ENCODE results near the gene PNMA8C.

The PNMA8C gene

DNA sequence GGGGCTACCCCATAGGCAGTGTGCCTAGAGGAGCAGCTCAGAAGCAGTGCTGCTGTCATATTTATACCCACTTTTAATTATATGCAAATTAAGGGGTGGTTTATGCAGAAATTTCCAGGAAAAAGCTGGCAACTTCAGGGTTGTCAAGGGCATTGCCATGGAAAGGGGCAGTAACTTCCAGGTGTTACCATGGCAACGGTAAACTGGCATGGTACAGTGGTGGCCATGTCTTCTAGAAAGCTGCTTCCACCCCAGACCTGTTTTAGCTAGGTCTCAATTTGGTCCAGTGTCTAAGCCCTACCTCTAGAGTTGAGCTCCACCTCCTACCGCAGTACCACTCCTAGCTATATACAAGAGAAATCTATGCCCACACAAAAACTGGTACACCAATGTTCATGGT, 31.3 kb upstream of the PNMA8C start:
- Mint-ChIP-seq H3K4me3 (no peak overlapping the region), H3K9me3 (no peaks in the 10 kb centered on the region), H3K27me3 (peaks cover 32 to 65% of the 10 kb centered on the region in 2 donors)

DNA sequence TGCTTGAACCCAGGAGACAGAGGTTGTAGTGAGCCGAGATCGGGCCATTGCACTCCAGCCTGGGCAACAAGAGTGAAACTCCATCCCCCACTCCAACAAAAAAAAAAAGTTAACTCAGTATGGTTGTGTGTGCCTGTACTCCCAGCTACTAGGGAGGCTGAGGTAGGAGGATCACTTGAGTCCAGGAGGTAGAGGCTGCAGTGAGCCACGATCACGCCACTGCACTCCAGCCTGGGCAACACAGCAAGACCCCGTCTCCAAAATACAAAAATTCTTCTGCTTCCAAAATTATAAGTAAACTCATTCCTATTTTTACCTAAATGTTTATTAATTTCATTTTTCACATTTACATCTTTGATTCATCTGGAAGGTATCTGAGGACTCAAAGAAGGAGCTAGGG, 28.2 kb upstream of the PNMA8C start:
- Mint-ChIP-seq H3K27me3 (peaks cover 19 to 48% of the 10 kb centered on the region in 2 donors), H3K36me3 (ENCODE audit: insufficient read depth) (peaks cover 6% of the 10 kb centered on the region), H3K27ac (no peak overlapping the region), H3K4me1 (ENCODE audit: low read depth in 2 of 2) (no peaks in the 10 kb centered on the region), H3K9me3 (no peaks in the 10 kb centered on the region), H3K4me3 (no peak overlapping the region)
- ATAC-seq (replicated peaks): no peak
- DNase-seq: no peak

More for the DNA sequence above, 31.3 kb upstream of the PNMA8C start:
- no peaks in the 10 kb centered on the region for H3K4me1 Mint-ChIP-seq (ENCODE audit: low read depth in 2 of 2)
- H3K27ac Mint-ChIP-seq: no peak overlapping the region
- DNase-seq (no peak), ATAC-seq (replicated peaks) (no peak)
- H3K36me3 Mint-ChIP-seq (ENCODE audit: insufficient read depth): peaks cover 4% of the 10 kb centered on the region

DNA sequence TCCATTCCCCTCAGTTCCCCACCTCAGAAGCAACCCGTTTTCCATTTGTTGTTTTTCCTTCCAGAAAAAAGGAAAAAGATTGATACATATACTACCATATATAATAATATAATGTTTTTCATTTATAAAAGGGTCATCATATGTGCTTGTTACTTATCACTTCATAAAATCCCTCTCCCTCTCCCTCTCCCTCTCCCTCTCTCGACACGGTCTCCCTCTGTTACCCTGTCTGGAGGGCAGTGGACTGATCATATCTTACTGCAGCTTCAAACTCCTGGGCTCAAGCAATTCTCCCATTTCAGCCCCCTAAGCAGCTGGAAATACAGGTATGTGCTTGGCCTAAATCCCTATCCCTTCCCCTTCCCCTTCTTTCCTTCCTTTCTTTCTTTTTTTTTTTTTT, 25.5 kb upstream of the PNMA8C start:
- Mint-ChIP-seq H3K4me1 (ENCODE audit: low read depth in 2 of 2) (no peaks in the 10 kb centered on the region), H3K27me3 (peaks cover 32 to 63% of the 10 kb centered on the region in 2 donors), H3K36me3 (ENCODE audit: insufficient read depth) (peaks cover 5% of the 10 kb centered on the region)

DNA sequence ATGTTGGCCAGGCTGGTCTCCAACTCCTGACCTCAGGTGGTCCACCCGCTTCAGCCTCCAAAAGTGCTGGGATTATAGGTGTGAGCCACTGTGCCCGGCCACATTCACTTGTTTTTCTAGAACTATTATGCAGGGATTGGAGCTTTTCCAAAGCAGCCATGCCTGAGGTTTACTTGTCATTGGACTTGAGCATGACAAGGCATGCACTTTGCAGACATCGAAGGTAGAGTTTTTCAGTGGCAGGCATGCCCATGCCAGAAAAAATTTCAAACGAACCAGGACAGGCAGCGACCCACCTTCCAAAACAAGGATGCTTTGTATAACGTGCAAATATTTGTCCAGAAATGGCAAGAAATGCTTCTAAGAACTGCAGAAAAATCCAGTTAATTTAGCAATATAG, 24.9 kb upstream of the PNMA8C start:
- Mint-ChIP-seq H3K27me3 (peaks cover 32 to 58% of the 10 kb centered on the region in 2 donors), H3K27ac (no peak overlapping the region), H3K36me3 (ENCODE audit: insufficient read depth) (peaks cover 5% of the 10 kb centered on the region), H3K9me3 (no peaks in the 10 kb centered on the region), H3K4me3 (no peak overlapping the region), H3K4me1 (ENCODE audit: low read depth in 2 of 2) (no peaks in the 10 kb centered on the region)
- DNase-seq (no peak), ATAC-seq (replicated peaks) (no peak)

More for the DNA sequence above, 25.5 kb upstream of the PNMA8C start:
- Mint-ChIP-seq H3K9me3 (no peaks in the 10 kb centered on the region), H3K4me3 (no peak overlapping the region), H3K27ac (no peak overlapping the region)
- DNase-seq (no peak), ATAC-seq (replicated peaks) (no peak)

DNA sequence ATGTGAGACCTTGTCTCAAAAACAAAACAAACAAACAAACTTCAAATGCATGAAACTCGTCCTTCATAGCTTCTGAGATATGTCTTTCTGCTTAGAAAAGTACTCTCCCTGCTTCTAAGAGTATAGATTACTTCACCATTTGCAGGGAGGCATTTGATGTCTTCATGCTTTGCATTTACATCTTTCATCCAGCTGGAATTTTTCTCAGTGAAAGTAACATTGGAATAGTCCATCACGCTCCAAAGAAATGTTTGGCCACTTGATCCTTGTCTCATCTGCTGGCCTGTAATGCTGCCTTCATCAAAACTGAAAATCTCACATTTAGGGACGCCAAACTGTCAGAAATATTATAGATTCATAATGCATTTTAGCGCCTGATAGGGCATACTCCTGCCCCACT, 23.4 kb upstream of the PNMA8C start:
- Mint-ChIP-seq H3K27me3 (peaks cover 30 to 59% of the 10 kb centered on the region in 2 donors), H3K4me1 (ENCODE audit: low read depth in 2 of 2) (no peaks in the 10 kb centered on the region), H3K9me3 (no peaks in the 10 kb centered on the region), H3K36me3 (ENCODE audit: insufficient read depth) (peaks cover 5% of the 10 kb centered on the region), H3K27ac (no peak overlapping the region), H3K4me3 (no peak overlapping the region)
- ATAC-seq (replicated peaks) (no peak), DNase-seq (no peak)

DNA sequence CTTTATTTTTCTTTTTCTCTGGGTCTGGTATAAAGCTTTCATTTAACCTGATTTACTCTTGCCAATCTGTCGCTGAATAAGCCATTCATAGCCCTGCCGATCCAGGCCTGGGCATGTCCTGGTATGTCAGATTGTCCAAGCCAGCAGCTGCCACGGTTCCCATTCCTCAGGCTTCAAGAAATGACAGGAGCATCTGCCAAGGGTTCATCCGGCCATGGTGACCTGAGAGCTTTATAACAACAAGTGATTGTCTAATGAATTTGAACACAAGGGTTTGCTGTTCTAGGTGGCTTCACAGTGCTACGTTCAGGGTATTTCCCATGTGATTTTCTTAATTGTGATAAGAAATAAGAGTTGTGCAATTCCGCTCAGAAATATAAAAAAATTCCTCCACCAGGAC, 22.6 kb upstream of the PNMA8C start:
- DNase-seq (no peak), ATAC-seq (replicated peaks) (no peak)
- Mint-ChIP-seq H3K27me3 (peaks cover 30 to 57% of the 10 kb centered on the region in 2 donors), H3K27ac (no peak overlapping the region), H3K4me1 (ENCODE audit: low read depth in 2 of 2) (no peaks in the 10 kb centered on the region), H3K9me3 (no peaks in the 10 kb centered on the region), H3K4me3 (no peak overlapping the region), H3K36me3 (ENCODE audit: insufficient read depth) (peaks cover 5% of the 10 kb centered on the region)

DNA sequence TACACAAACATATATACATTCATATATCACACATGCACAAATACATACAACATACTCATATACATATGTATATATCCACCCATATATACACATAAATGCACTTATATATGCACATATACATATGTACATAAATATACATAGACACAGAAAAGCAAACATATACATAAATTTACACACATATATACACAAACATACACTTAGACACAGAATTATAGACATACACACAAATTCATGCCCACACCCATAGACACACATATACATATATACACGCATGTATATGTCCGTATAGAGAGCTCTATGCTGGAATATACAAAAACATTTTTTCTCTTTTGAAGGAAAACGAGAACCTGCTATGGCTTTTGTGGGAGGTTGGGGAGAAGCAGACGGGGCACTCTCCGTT, 22.0 kb upstream of the PNMA8C start:
- peaks cover 30 to 57% of the 10 kb centered on the region in 2 donors for H3K27me3 Mint-ChIP-seq
- H3K4me1 Mint-ChIP-seq (ENCODE audit: low read depth in 2 of 2): no peaks in the 10 kb centered on the region

DNA sequence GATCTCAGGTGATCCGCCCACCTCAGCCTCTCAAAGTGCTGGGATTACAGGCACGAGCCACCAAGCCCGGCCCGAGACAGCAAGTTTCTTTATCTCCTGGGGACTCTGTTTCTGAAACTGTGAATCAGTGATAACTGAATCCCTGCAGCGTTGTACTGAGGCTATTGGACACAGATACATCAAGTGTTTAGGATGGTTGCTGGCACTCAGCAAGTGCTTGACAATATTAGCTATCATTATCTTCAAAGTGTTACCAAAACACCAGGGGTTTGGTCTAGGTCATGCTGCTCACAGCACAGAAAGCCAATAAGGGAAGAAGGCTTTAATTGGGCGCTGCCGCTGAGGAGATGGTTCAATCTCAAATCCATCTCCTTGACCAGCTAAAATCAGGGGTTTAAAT, 20.5 kb upstream of the PNMA8C start:
- DNase-seq (no peak), ATAC-seq (replicated peaks) (no peak)
- H3K27me3 Mint-ChIP-seq: peaks cover 30 to 51% of the 10 kb centered on the region in 2 donors
- peaks cover 9% of the 10 kb centered on the region for H3K36me3 Mint-ChIP-seq (ENCODE audit: insufficient read depth)
- no peak overlapping the region for H3K27ac Mint-ChIP-seq
- H3K4me3 Mint-ChIP-seq: no peak overlapping the region
- no peaks in the 10 kb centered on the region for H3K4me1 Mint-ChIP-seq (ENCODE audit: low read depth in 2 of 2)
- H3K9me3 Mint-ChIP-seq: no peaks in the 10 kb centered on the region

More for the DNA sequence above, 22.0 kb upstream of the PNMA8C start:
- ATAC-seq (replicated peaks): no peak
- no peak overlapping the region for H3K4me3 Mint-ChIP-seq
- no peak for DNase-seq
- H3K36me3 Mint-ChIP-seq (ENCODE audit: insufficient read depth): peaks cover 5% of the 10 kb centered on the region
- no peaks in the 10 kb centered on the region for H3K9me3 Mint-ChIP-seq
- no peak overlapping the region for H3K27ac Mint-ChIP-seq

DNA sequence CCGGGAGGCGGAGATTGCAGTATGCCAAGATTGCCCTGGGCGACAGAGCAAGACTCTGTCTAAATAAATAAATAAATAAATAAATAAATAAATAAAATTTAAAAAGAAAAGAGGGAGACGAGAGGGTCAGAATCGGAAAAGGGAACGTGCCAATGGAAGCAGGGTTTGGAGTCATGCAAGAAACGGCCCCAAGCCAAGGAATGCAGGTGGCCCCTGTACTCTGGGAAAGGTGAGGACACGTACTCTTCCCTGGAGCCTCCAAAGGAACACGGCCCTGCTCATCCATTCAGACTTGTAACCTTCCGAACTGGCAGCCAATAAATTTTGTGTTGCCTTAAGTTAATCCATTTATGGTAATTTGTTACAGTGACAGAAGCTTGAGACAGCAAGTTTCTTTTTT, 19.9 kb upstream of the PNMA8C start:
- DNase-seq (no peak), ATAC-seq (replicated peaks) (no peak)
- Mint-ChIP-seq H3K27me3 (peaks cover 30 to 51% of the 10 kb centered on the region in 2 donors), H3K27ac (no peak overlapping the region), H3K36me3 (ENCODE audit: insufficient read depth) (peaks cover 9% of the 10 kb centered on the region), H3K4me1 (ENCODE audit: low read depth in 2 of 2) (no peaks in the 10 kb centered on the region), H3K4me3 (no peak overlapping the region), H3K9me3 (no peaks in the 10 kb centered on the region)

DNA sequence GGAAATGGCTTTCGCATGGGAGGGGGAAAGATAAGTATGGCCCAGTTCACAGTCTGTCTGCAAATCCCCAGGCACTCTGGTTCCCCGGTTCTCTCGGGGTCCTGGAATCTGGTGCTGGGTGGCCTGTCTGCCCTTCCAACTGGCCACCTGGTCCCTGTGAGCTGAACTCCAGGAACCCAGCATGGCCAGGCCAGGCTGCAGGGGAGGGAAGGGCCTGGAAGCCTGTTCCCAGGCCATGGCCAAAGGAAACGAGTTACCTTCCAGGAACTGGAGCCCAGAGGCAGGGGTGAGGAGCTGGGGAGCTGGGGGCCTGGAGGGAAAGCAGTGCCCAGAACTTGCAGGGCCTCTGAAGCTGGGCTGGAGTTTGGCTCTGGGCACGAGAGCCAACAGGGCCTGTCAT, 19.1 kb upstream of the PNMA8C start:
- ATAC-seq (replicated peaks) (no peak), DNase-seq (no peak)
- peaks cover 6% of the 10 kb centered on the region for H3K36me3 Mint-ChIP-seq (ENCODE audit: insufficient read depth)
- H3K27me3 Mint-ChIP-seq: peaks cover 30 to 51% of the 10 kb centered on the region in 2 donors
- no peak overlapping the region for H3K4me3 Mint-ChIP-seq
- H3K9me3 Mint-ChIP-seq: no peaks in the 10 kb centered on the region
- H3K4me1 Mint-ChIP-seq (ENCODE audit: low read depth in 2 of 2): peaks cover 0 to 3% of the 10 kb centered on the region in 2 donors
- no peak overlapping the region for H3K27ac Mint-ChIP-seq

DNA sequence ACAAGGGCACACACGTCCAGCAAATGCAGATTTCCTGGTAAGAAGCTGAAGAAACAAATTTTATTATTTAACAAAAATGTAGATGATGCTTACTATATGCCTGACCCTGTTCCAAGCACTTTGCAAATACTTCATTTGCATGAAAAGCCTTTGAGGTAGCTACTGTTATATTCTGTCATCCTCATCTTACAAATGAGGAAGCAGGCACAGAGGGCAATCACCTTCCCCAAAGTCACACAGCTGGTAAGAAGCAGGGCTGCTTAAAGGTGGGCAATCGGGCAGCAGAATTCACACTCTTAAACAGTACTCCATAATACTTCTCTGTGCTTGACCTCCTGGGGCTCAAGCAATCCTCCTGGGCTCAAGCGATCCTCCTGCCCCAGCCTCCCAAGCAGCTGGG, 18.3 kb upstream of the PNMA8C start:
- Mint-ChIP-seq H3K27ac (no peak overlapping the region), H3K9me3 (no peaks in the 10 kb centered on the region), H3K27me3 (peaks cover 30 to 51% of the 10 kb centered on the region in 2 donors), H3K36me3 (ENCODE audit: insufficient read depth) (peaks cover 6% of the 10 kb centered on the region), H3K4me1 (ENCODE audit: low read depth in 2 of 2) (peaks cover 0 to 3% of the 10 kb centered on the region in 2 donors), H3K4me3 (no peak overlapping the region)
- DNase-seq: no peak
- ATAC-seq (replicated peaks): no peak

DNA sequence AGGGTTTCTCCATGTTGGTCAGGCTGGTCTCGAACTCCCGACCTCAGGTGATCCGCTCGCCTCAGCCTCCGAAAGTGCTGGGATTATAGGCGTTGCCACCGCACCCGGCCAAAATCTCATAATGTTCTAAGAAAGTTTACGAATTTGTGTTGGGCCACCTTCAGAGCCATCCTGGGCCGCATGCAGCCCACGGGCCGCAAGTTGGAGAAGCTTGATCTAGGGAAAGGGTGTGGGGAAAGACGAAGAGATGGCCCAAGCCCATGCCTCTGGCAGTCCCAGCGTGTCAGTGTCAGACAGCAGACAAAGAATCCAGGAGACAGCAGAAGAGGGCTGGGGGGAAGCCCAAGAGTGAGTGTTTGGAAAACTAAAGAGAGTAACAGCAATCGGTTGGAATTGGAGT, 17.3 kb upstream of the PNMA8C start:
- Mint-ChIP-seq H3K27me3 (peaks cover 22 to 43% of the 10 kb centered on the region in 2 donors), H3K27ac (no peak overlapping the region), H3K4me3 (no peak overlapping the region), H3K9me3 (no peaks in the 10 kb centered on the region), H3K36me3 (ENCODE audit: insufficient read depth) (peaks cover 6% of the 10 kb centered on the region), H3K4me1 (ENCODE audit: low read depth in 2 of 2) (peaks cover 0 to 3% of the 10 kb centered on the region in 2 donors)
- no peak for ATAC-seq (replicated peaks)
- DNase-seq: no peak

DNA sequence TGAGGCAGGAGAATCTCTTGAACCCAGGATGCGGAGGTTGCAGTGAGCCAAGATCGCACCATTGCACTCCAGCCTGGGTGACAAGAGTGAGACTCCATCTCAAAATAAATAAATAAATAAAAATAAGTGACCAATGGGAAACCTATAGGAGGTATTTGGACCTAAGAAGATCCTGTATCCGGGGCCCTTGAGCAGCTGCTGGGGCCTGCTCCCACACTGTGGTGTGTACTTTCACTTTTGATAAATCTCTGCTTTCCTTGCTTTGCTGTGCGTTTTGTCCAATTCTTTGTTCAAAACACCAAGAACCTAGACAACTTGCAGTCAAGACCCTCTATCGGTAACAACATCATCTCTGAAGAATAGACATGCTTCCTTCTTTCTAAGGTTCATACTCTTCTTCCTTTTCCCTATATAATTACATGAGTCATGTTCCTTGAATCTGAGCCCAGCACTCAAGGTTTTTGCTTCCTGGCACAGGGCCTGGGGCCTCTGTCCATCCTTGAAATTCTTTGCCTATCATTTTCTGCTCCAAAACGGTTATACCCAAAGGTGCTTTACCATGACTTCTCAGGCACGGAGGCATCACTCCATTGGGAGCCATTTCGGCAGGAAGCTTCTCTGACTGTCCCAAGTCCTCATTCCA, 14.2 kb upstream of the PNMA8C start:
- Mint-ChIP-seq H3K27me3 (peaks cover 21 to 33% of the 10 kb centered on the region in 2 donors), H3K36me3 (ENCODE audit: insufficient read depth) (peaks cover 4% of the 10 kb centered on the region), H3K4me1 (ENCODE audit: low read depth in 2 of 2) (peaks cover 0 to 3% of the 10 kb centered on the region in 2 donors), H3K4me3 (no peak overlapping the region), H3K9me3 (no peaks in the 10 kb centered on the region), H3K27ac (no peak overlapping the region)
- ATAC-seq (replicated peaks) (no peak), DNase-seq (no peak)

DNA sequence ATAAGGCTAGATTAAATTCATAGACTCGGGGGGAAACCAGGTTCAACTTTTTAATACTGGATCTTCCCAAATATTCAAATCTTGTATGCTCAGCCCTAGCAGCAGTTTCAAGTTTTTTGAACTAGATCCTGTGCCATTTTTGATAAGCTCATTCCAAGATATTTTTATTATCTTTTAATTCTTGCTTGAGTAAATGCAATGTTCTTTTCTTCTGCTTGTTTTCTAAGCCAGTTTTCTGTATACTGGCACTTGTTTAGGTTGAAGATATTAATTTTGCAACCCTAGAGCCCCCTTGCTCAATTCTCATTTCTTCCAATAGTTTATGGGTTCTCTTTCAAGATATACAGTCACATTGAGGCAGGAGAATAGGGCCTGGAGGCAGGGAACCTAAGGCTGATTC, 13.1 kb upstream of the PNMA8C start:
- DNase-seq (no peak), ATAC-seq (replicated peaks) (no peak)
- Mint-ChIP-seq H3K9me3 (no peaks in the 10 kb centered on the region), H3K27ac (no peak overlapping the region), H3K4me3 (no peak overlapping the region), H3K27me3 (peaks cover 20 to 32% of the 10 kb centered on the region in 2 donors), H3K4me1 (ENCODE audit: low read depth in 2 of 2) (peaks cover 0 to 3% of the 10 kb centered on the region in 2 donors), H3K36me3 (ENCODE audit: insufficient read depth) (peaks cover 4% of the 10 kb centered on the region)
